Tibial nerve (tissue), 4 donors: ENCODE results near the gene RBMS3.

Source experiments
- EP300 ChIP-seq, 2 donors: sonication (generic); formaldehyde crosslinking; IDR thresholded peaks; one replicate each; pipeline ENCODE4 v1.6.1; 2017; ENCODE audit warnings: antibody characterized with exemption in 2 of 2, mild to moderate bottlenecking in 1 of 2
- POLR2A ChIP-seq, 2 donors: fragments of 450-650 bp; IDR thresholded peaks; one replicate each; pipeline ENCODE4 v1.6.1; 2017; ENCODE audit warnings: antibody characterized with exemption in 2 of 2, mild to moderate bottlenecking in 2 of 2, moderate library complexity in 2 of 2
- TF ChIP-seq, protein P1 (sequence below), 5 experiments: fragments of 200-600 bp in 3 of 5; fragments of 450-650 bp in 2 of 5; sonication (generic) in 3 of 5; IDR thresholded peaks; one replicate each; pipeline ENCODE4 v1.5.1; 2016 to 2019; ENCODE audit warnings: antibody characterized with exemption in 5 of 5, mild to moderate bottlenecking in 3 of 5, moderate library complexity in 2 of 5

DNA sequence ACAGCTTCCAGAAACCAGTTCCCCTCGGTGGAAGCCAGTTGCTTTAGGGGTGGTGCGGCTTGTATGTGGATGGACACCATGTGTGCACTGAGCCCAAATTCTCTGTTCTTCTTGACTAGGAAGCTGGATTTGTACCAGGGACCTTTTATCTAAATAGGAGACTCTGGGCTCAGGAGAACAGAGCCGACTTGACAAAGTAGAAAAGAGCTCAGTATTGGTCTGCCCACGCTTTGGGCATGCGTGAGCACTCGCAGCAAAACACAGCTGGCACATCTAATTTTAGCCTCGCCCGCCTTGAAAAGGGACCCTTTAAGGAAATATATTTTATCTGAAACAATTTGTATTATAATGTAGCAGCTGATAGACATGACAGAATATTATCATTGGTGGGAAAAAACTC lies 1.1 kb upstream of the RBMS3 start:
- TF ChIP-seq, protein P1, sequence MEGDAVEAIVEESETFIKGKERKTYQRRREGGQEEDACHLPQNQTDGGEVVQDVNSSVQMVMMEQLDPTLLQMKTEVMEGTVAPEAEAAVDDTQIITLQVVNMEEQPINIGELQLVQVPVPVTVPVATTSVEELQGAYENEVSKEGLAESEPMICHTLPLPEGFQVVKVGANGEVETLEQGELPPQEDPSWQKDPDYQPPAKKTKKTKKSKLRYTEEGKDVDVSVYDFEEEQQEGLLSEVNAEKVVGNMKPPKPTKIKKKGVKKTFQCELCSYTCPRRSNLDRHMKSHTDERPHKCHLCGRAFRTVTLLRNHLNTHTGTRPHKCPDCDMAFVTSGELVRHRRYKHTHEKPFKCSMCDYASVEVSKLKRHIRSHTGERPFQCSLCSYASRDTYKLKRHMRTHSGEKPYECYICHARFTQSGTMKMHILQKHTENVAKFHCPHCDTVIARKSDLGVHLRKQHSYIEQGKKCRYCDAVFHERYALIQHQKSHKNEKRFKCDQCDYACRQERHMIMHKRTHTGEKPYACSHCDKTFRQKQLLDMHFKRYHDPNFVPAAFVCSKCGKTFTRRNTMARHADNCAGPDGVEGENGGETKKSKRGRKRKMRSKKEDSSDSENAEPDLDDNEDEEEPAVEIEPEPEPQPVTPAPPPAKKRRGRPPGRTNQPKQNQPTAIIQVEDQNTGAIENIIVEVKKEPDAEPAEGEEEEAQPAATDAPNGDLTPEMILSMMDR (IDR thresholded peaks at IDR 0.05): no peak
- TF ChIP-seq POLR2A (IDR thresholded peaks at IDR 0.05) (no peak), EP300 (IDR thresholded peaks at IDR 0.05) (no peak)
